ENCODE data around the gene MEGF11.

- TF ChIP-seq CTCF (IDR thresholded peaks at IDR 0.05; ENCODE audit: low read depth, low read length) (no peak), EZH2phosphoT487 (IDR thresholded peaks at IDR 0.05; ENCODE audit: low read depth) (no peak)
These were observed 146.5 kb downstream of the MEGF11 start for GRCh38 chr15:66107070-66107469.

Data from OCI-LY3 (cell line).